ENCODE measurements around the gene NTNG1. TPM values are rescaled to one million over a fixed set of nuclear protein-coding genes. Genes with fewer than 3 reads are reported as not detected.

Gene NTNG1
- total and polyA plus RNA-seq, 10 of the 15 experiments (the other 5 are each of a cell fraction or from before 2014, with no cell fraction given) = 0.18 to 2.3 (median 1.1) TPM; not detected in 1

- FAIRE-seq = no peak
- H3K4me2 ChIP-seq (ENCODE audit: control insufficient read depth, insufficient read depth) = no peak overlapping the region
- no peak for DNase-seq (ENCODE audit: low read depth, low spot score)
- in situ Hi-C loops (cut with MboI) = no loop called here
- CTCF ChIA-PET = no interaction called here
- RAD21 ChIA-PET (ENCODE audit: unreplicated experiment) = no interaction called here
- H3K4me3 ChIP-seq = no peak overlapping the region
- H3K9ac ChIP-seq (ENCODE audit: control insufficient read depth, insufficient read depth, low read length) = no peak overlapping the region
- TF ChIP-seq SPI1 (IDR thresholded peaks at IDR 0.05; ENCODE audit: borderline replicate concordance, insufficient read depth, low read depth, low read length) (no peak), RAD51 (IDR thresholded peaks at IDR 0.05) (no peak)
- H3K27ac ChIP-seq (ENCODE audit: control insufficient read depth, insufficient read depth) = no peak overlapping the region
- no peaks in the 10 kb centered on the region for H3K9me3 ChIP-seq (replicated peaks; ENCODE audit: control insufficient read depth, insufficient read depth, low read length)
- no peaks in the 10 kb centered on the region for H4K20me1 ChIP-seq (ENCODE audit: control insufficient read depth, insufficient read depth)
- no peaks in the 10 kb centered on the region for H3K79me2 ChIP-seq (ENCODE audit: control insufficient read depth, insufficient read depth, low read length)
- H3K27me3 ChIP-seq (replicated peaks in 1 of 2; ENCODE audit: control insufficient read depth in 2 of 2, insufficient read depth in 2 of 2, low read length in 1 of 2) = no peaks in the 10 kb centered on the region
- H2AFZ ChIP-seq (ENCODE audit: control insufficient read depth, low read depth, low read length) = no peak overlapping the region
- H3K4me1 ChIP-seq (ENCODE audit: control insufficient read depth, insufficient read depth, low read length) = no peaks in the 10 kb centered on the region
- 88% methylated on average over 1 of the region's 1 CpG for WGBS (ENCODE audit: insufficient coverage, insufficient replicate concordance, low lambda C conversion rate, missing lambda C conversion rate)
- intact Hi-C loops (cut with micrococcal nuclease; ENCODE audit: unreplicated experiment) = no loop called here
- no peak for ATAC-seq
- POLR2A ChIA-PET = no interaction called here
- SMC1A ChIA-PET (ENCODE audit: uncharacterized antibody, unreplicated experiment) = interaction anchor here (1.4 kb wide), 1 partner anchor 111 kb away, joined by 4 read pairs; no protein-coding TSS in a partner anchor
- no TSS peak for BruUV-seq (replicated peaks)
- H3K36me3 ChIP-seq (ENCODE audit: control insufficient read depth in 2 of 2, insufficient read depth in 2 of 2, low read length in 1 of 2) = no peaks in the 10 kb centered on the region
Measured at GRCh38 chr1:107363154-107363553, 222.3 kb downstream of the NTNG1 start.

DNA sequence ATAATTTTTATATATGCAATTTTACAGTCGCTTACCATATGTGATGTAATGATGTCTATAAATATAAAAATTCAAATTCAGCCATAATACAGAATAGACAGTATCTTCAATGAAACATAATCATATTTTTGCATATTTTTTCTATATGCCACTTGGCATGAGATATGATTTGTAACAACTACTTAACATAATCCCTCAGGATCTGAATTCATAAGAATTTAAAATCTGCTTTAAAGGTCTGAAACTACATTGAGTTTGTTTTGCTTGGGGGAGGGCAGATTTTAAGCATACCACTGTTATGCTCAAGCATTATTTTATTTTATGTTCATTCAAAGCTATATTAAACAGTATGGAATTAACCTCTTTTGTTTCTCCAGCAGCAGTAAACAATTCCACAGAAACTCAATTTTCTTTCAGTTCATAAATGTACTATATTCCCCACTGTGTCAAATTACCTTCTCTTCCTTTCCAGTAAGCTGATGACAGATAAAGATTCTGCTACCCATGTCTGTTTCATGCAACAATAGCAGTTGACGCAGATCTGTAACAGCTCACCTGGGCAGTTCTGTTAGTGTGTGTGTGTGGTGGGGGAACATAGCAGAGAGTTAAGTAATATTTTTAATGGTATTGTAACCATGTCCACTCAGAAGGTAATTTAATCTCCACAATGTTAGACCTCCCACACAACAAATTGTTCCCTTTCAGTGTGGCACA, 224.8 kb downstream of the NTNG1 start:
- DNase-seq (ENCODE audit: low read depth, low spot score) (no peak), ATAC-seq (no peak), FAIRE-seq (no peak)
- Histone ChIP-seq H3K36me3 (ENCODE audit: control insufficient read depth in 2 of 2, insufficient read depth in 2 of 2, low read length in 1 of 2) (no peaks in the 10 kb centered on the region), H4K20me1 (ENCODE audit: control insufficient read depth, insufficient read depth) (no peaks in the 10 kb centered on the region), H3K9ac (ENCODE audit: control insufficient read depth, insufficient read depth, low read length) (no peak overlapping the region), H3K4me3 (no peak overlapping the region), H3K79me2 (ENCODE audit: control insufficient read depth, insufficient read depth, low read length) (no peaks in the 10 kb centered on the region), H3K27ac (ENCODE audit: control insufficient read depth, insufficient read depth) (no peak overlapping the region), H3K4me2 (ENCODE audit: control insufficient read depth, insufficient read depth) (no peak overlapping the region), H3K27me3 (replicated peaks in 1 of 2; ENCODE audit: control insufficient read depth in 2 of 2, insufficient read depth in 2 of 2, low read length in 1 of 2) (no peaks in the 10 kb centered on the region), H3K9me3 (replicated peaks; ENCODE audit: control insufficient read depth, insufficient read depth, low read length) (no peaks in the 10 kb centered on the region), H3K4me1 (ENCODE audit: control insufficient read depth, insufficient read depth, low read length) (no peaks in the 10 kb centered on the region), H2AFZ (ENCODE audit: control insufficient read depth, low read depth, low read length) (no peak overlapping the region)
- intact Hi-C loops (cut with micrococcal nuclease; ENCODE audit: unreplicated experiment) (loop anchor here (5.0 kb wide), 1 partner anchor 48 kb away; no protein-coding TSS in a partner anchor), in situ Hi-C loops (cut with MboI) (no loop called here)
- ChIA-PET RAD21 (ENCODE audit: unreplicated experiment) (interaction anchor here (1.6 kb wide), 1 partner anchor 38 kb away, joined by 3 read pairs; no protein-coding TSS in a partner anchor), CTCF (interaction anchor here (1.0 to 1.2 kb wide), 3 partner anchors 11 to 169 kb away, joined by 3 to 6 read pairs (median 3); no protein-coding TSS in a partner anchor), SMC1A (ENCODE audit: uncharacterized antibody, unreplicated experiment) (interaction anchor here (0.8 to 1.1 kb wide), 3 partner anchors 8 to 37 kb away, joined by 3 to 4 read pairs (median 4); no protein-coding TSS in a partner anchor), POLR2A (interaction anchor here (0.6 kb wide), 1 partner anchor 103 kb away, joined by 4 read pairs; no protein-coding TSS in a partner anchor)
- WGBS (ENCODE audit: insufficient coverage, insufficient replicate concordance, low lambda C conversion rate, missing lambda C conversion rate) = 71% methylated on average over 2 of the region's 2 CpGs
- no TSS peak for BruUV-seq (replicated peaks)
- TF ChIP-seq, protein P1, sequence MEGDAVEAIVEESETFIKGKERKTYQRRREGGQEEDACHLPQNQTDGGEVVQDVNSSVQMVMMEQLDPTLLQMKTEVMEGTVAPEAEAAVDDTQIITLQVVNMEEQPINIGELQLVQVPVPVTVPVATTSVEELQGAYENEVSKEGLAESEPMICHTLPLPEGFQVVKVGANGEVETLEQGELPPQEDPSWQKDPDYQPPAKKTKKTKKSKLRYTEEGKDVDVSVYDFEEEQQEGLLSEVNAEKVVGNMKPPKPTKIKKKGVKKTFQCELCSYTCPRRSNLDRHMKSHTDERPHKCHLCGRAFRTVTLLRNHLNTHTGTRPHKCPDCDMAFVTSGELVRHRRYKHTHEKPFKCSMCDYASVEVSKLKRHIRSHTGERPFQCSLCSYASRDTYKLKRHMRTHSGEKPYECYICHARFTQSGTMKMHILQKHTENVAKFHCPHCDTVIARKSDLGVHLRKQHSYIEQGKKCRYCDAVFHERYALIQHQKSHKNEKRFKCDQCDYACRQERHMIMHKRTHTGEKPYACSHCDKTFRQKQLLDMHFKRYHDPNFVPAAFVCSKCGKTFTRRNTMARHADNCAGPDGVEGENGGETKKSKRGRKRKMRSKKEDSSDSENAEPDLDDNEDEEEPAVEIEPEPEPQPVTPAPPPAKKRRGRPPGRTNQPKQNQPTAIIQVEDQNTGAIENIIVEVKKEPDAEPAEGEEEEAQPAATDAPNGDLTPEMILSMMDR (IDR thresholded peaks at IDR 0.05 in 2 of 3, conservative IDR thresholded peaks at IDR 0.05 in 1 of 3; ENCODE audit: control insufficient read depth in 2 of 3, extremely low read depth in 1 of 3, insufficient read depth in 1 of 3, low read depth in 3 of 3, low read length in 3 of 3) = no peak
- no peak for TF ChIP-seq POU2F2 (IDR thresholded peaks at IDR 0.05; ENCODE audit: borderline replicate concordance, low read depth, low read length)
- TF ChIP-seq MXI1 (IDR thresholded peaks at IDR 0.05; ENCODE audit: low read depth, low read length) = no peak
- TF ChIP-seq SP1 (IDR thresholded peaks at IDR 0.05; ENCODE audit: low read depth, low read length) = no peak
- TF ChIP-seq BCL3 (IDR thresholded peaks at IDR 0.05; ENCODE audit: borderline replicate concordance, insufficient read depth, low read depth, low read length, poor library complexity, severe bottlenecking) = no peak
- no peak for TF ChIP-seq EP300 (IDR thresholded peaks at IDR 0.05; ENCODE audit: borderline replicate concordance in 1 of 2, control insufficient read depth in 1 of 2, low read depth in 2 of 2, low read length in 2 of 2)
